Adrenal gland (tissue), 12 donors: ENCODE measurements around the gene HIPK1. TPM values are rescaled to one million over a fixed set of nuclear protein-coding genes. Genes with fewer than 3 reads are reported as not detected.

Experiments used
- DNase-seq, 7 donors: peaks; one replicate each; pipeline ENCODE4 v3.0.0-alpha.2; 2019 to 2020
- H3K27ac ChIP-seq, 5 donors: fragments of 200-600 bp; sonication (generic) in 4 of 5; 1 replicate in 3 of 5; 2 replicates in 2 of 5; pipeline versions ENCODE4 v1.5.1 to v1.8.0; 2016 to 2020; ENCODE audit warnings: mild to moderate bottlenecking in 1 of 5
- H3K27me3 ChIP-seq: fragments of 200-600 bp; 2 replicates; pipeline ENCODE4 v1.8.0; 2021
- H3K36me3 ChIP-seq, 2 donors: fragments of 200-600 bp; replicated peaks in 1 of 2; 1 replicate in 1 of 2; 2 replicates in 1 of 2; pipeline versions ENCODE4 v1.5.1 to v1.8.0; 2018 to 2022
- H3K4me1 ChIP-seq, 2 donors: fragments of 200-600 bp; replicated peaks in 1 of 2; 1 replicate in 1 of 2; 2 replicates in 1 of 2; pipeline versions ENCODE4 v1.5.1 to v1.8.0; 2018 to 2021
- H3K4me3 ChIP-seq, 4 donors: fragments of 200-600 bp; sonication (generic) in 3 of 4; one replicate each; pipeline ENCODE4 v1.5.1; 2016 to 2018
- H3K9me3 ChIP-seq, 3 donors: fragments of 200-600 bp; sonication (generic) in 1 of 3; replicated peaks in 1 of 3; 1 replicate in 2 of 3; 2 replicates in 1 of 3; pipeline versions ENCODE4 v1.5.1 to v1.8.0; 2016 to 2021
- CTCF ChIP-seq, 6 experiments: fragments of 450-650 bp in 4 of 6; fragments of 200-600 bp in 2 of 6; sonication (generic) in 1 of 6; IDR thresholded peaks; 1 replicate in 5 of 6; 2 replicates in 1 of 6; pipeline versions ENCODE4 v1.5.1 to v1.8.0; 2016 to 2021; ENCODE audit warnings: antibody characterized with exemption in 6 of 6, mild to moderate bottlenecking in 2 of 6, moderate library complexity in 1 of 6
- POLR2A ChIP-seq, 2 donors: fragments of 450-650 bp; IDR thresholded peaks; one replicate each; pipeline ENCODE4 v1.6.1; 2017; ENCODE audit warnings: antibody characterized with exemption in 2 of 2, mild to moderate bottlenecking in 2 of 2, moderate library complexity in 1 of 2
- WGBS, 4 donors: extraction: QIAGEN DNeasy Blood & Tissue Kit in 2 of 4; methylation state at CpG; one replicate each; pipeline versions ENCODE4 v1.1.5 to v1.1.7; 2013 to 2017; 5-methylcytosine and 5-hydroxymethylcytosine counted together
- intact Hi-C, 2 donors: fragments of 100-400 bp; cut with DNase I; formaldehyde crosslinking; loops; one replicate each; pipeline versions ENCODE4 v1.14.1 to v1.15.0; 2022 to 2023
- polyA plus RNA-seq, 3 donors: library from polyadenylated mRNA; stranded (reverse); fragments of 200-250 nt in 2 of 3; fragments of 350-450 nt in 1 of 3; fragmentation: Illumina TruSeq in 1 of 3; extraction: RNeasy Lipid Tissue Mini Kit (QIAGEN cat#74804) in 1 of 3; gene quantifications; one replicate each; pipeline ENCODE4 v1.2.3, GENCODE V29; 2013 to 2014
- total RNA-seq, 9 donors: library from RNA; depleted of rRNA in 4 of 9; stranded (reverse); fragments of >200 nt in 4 of 9; fragments of 120-200 nt in 1 of 9; fragmentation: NEBNext Ultra II Directional in 1 of 9; extraction: Animal tissue kit (Norgen Biotek cat#: 25700) in 1 of 9; gene quantifications; one replicate each; pipeline versions ENCODE4 v1.1.0 to v1.2.4, GENCODE V29; 2013 to 2023
- donor health status: healthy with polysubstance abuse.
- donor health status: Bipolar disorder and iron deficiency.
- donor health status: DM: yes; HTN: yes; CAD: no.
- donor health status: DM: no; HTN: no; CAD: no.
- donor health status: DM: no; HTN: no; CAD: no.
- donor health status: DM: yes; HTN: yes; CAD: no.

HIPK1 gene
- total and polyA plus RNA-seq, 12 donors: 13.0 to 102 (median 64.7) TPM

GRCh38 chr1:113998361-113998760 is 69.2 kb downstream of the HIPK1 start:
- Histone ChIP-seq H3K27ac (peak overlapping the region in 1 of 5 donors; percentile 32), H3K4me3 (no peak overlapping the region), H3K9me3 (peaks cover 0 to 9% (median 0%) of the 10 kb centered on the region in 3 donors), H3K36me3 (no peaks in the 10 kb centered on the region), H3K27me3 (no peaks in the 10 kb centered on the region), H3K4me1 (peaks cover 0 to 6% of the 10 kb centered on the region in 2 donors)
- WGBS, 4 donors: 25 to 41% (median 33%) methylated on average over 4 of the region's 4 CpGs
- intact Hi-C loops: no loop called here
- TF ChIP-seq CTCF (IDR thresholded peaks at IDR 0.05) (no peak), POLR2A (IDR thresholded peaks at IDR 0.05) (no peak)
- peak in 2 of 7 donors; percentile 23 to 54 for DNase-seq

DNA sequence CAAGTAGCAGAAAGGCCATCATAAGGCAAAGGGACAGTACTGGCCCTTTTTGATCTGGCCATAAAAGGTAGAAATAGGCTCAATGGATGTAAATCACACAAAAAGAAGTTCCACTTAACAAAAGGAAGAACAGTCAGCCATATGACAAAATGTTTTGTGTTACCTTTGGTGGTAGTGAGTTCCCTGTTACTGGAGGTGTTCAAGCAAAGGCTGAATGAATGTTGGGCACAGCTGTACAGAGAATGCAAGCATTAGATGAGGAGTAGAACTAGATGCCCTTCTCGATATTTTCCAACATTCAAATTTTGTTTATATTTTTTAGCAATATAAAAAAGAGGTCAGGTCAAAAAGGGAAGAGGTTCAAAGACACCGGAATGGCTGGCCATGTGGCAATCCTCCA is 70.1 kb downstream of the HIPK1 start:
- WGBS, 4 donors: 62 to 83% (median 76%) methylated on average over 2 of the region's 2 CpGs
- intact Hi-C loops: no loop called here
- Histone ChIP-seq H3K9me3 (peaks cover 0 to 9% (median 0%) of the 10 kb centered on the region in 3 donors), H3K27me3 (no peaks in the 10 kb centered on the region), H3K36me3 (no peaks in the 10 kb centered on the region), H3K27ac (no peak overlapping the region), H3K4me3 (no peak overlapping the region), H3K4me1 (peaks cover 0 to 6% of the 10 kb centered on the region in 2 donors)
- DNase-seq: no peak
- no peak for TF ChIP-seq CTCF (IDR thresholded peaks at IDR 0.05)
- TF ChIP-seq POLR2A (IDR thresholded peaks at IDR 0.05): no peak

- DNase-seq: no peak
- no peak overlapping the region for H3K27ac ChIP-seq
- TF ChIP-seq CTCF (IDR thresholded peaks at IDR 0.05) (no peak), POLR2A (IDR thresholded peaks at IDR 0.05) (no peak)
- H3K4me3 ChIP-seq: no peak overlapping the region
- no peaks in the 10 kb centered on the region for H3K36me3 ChIP-seq
- WGBS, 4 donors: 61 to 85% (median 80%) methylated on average over 2 of the region's 2 CpGs
- intact Hi-C loops: no loop called here
- H3K4me1 ChIP-seq: peaks cover 0 to 6% of the 10 kb centered on the region in 2 donors
- H3K27me3 ChIP-seq: no peaks in the 10 kb centered on the region
- H3K9me3 ChIP-seq: peaks cover 0 to 9% (median 0%) of the 10 kb centered on the region in 3 donors
These were observed 70.7 kb downstream of the HIPK1 start for GRCh38 chr1:113999799-114000198.

DNA sequence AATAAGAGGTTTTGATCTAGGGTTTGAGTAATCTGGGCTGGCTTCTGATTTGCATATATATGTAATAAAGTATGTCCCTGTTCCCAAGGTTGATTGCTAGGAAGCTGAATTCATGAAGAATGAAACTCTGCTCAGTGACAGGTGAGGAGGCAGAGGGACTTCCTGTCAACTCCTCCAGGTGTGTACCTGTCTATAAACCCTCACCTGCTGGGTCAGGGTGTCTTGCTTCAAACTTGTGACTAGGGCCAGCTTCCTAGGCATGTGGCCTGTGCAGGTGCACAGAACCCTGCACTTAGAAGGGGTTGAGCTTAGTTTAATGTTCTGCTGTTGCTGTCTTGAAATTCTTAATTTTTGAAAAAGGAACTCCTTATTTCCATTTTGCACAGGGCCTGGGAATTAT is 71.3 kb downstream of the HIPK1 start:
- no peak for DNase-seq
- Histone ChIP-seq H3K27me3 (no peaks in the 10 kb centered on the region), H3K36me3 (no peaks in the 10 kb centered on the region), H3K9me3 (peaks cover 0 to 4% (median 0%) of the 10 kb centered on the region in 3 donors), H3K27ac (no peak overlapping the region), H3K4me1 (peaks cover 0 to 6% of the 10 kb centered on the region in 2 donors), H3K4me3 (no peak overlapping the region)
- TF ChIP-seq POLR2A (IDR thresholded peaks at IDR 0.05) (no peak), CTCF (IDR thresholded peaks at IDR 0.05) (no peak)
- intact Hi-C loops: no loop called here
